ENCODE measurements around the gene GCKR.

DNA sequence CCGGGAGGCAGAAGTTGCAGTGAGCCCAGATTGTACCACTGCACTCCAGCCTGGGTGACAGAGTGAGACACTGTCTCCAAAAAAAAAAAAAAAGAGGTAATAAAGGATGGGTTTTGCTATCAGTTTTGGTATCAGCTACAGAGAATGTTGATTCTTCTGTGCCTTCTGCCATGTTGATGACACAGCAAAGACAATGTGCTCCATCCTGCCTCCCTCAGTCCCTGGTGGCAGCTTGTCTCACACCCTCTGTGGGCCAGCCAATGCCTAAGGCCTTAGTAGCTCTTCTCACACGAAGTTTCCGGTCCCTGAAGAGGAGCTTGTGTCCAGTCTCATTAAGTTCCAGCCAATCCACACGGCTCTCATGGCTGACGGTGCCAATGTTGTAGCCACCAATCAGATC lies 24.7 kb upstream of the GCKR start:
- TF ChIP-seq POLR2A (IDR thresholded peaks at IDR 0.05; ENCODE audit: borderline replicate concordance, extremely low read depth, insufficient read depth, insufficient read length) (no peak), CTCF (IDR thresholded peaks at IDR 0.05 in 2 of 3, conservative IDR thresholded peaks at IDR 0.05 in 1 of 3; ENCODE audit: borderline replicate concordance in 1 of 3, insufficient read depth in 1 of 3, low read depth in 2 of 3, low read length in 2 of 3) (no peak), SIN3A (IDR thresholded peaks at IDR 0.05; ENCODE audit: low read depth) (no peak), POLR2AphosphoS5 (IDR thresholded peaks at IDR 0.05; ENCODE audit: low read depth, low read length) (no peak), ZFX (IDR thresholded peaks at IDR 0.05) (no peak), EZH2 (IDR thresholded peaks at IDR 0.05) (no peak), CBX3 (IDR thresholded peaks at IDR 0.05; ENCODE audit: low read depth) (no peak), YY1 (IDR thresholded peaks at IDR 0.05; ENCODE audit: extremely low read depth, insufficient replicate concordance, low read depth, low read length) (no peak), EZH2phosphoT487 (IDR thresholded peaks at IDR 0.05; ENCODE audit: borderline replicate concordance) (no peak), SRF (IDR thresholded peaks at IDR 0.05; ENCODE audit: low read depth) (no peak), ZBTB33 (IDR thresholded peaks at IDR 0.05; ENCODE audit: extremely low read depth, insufficient replicate concordance, low read length) (no peak), EGR1 (IDR thresholded peaks at IDR 0.05; ENCODE audit: low read depth) (no peak), ATF3 (IDR thresholded peaks at IDR 0.05) (no peak), REST (IDR thresholded peaks at IDR 0.05; ENCODE audit: low read depth) (no peak)

All from HCT116 (cell line).